Lower lobe of right lung (tissue), 2 donors: ENCODE measurements around the gene ANKRD30A. TPM values are rescaled to one million over a fixed set of nuclear protein-coding genes. Genes with fewer than 3 reads are reported as not detected.
"Not testable (repeated sequence)": the region's sequence is repeated elsewhere in the genome, so short reads cannot be mapped to it uniquely, and the experiment has no call there.

Experiments
- ATAC-seq, 2 donors: fragments of 200-7000 bp; cut with Tn5 transposase; one replicate each; pipeline ENCODE4 v1.9.1; 2020 to 2022; ENCODE audit warnings: mild to moderate bottlenecking in 2 of 2, moderate library complexity in 2 of 2
- DNase-seq: peaks from one replicate; pipeline ENCODE4 v3.0.0-alpha.2; 2020
- H3K27ac ChIP-seq: fragments of 200-600 bp; one replicate; pipeline ENCODE4 v1.8.0; 2022
- H3K27me3 ChIP-seq: fragments of 200-600 bp; one replicate; pipeline ENCODE4 v1.8.0; 2022; ENCODE audit warnings: low read depth
- H3K36me3 ChIP-seq: fragments of 200-600 bp; one replicate; pipeline ENCODE4 v1.8.0; 2022; ENCODE audit warnings: mild to moderate bottlenecking
- H3K4me1 ChIP-seq: fragments of 200-600 bp; one replicate; pipeline ENCODE4 v1.8.0; 2022
- H3K4me3 ChIP-seq: fragments of 200-600 bp; one replicate; pipeline ENCODE4 v1.8.0; 2022; ENCODE audit warnings: mild to moderate bottlenecking
- H3K9me3 ChIP-seq: fragments of 200-600 bp; one replicate; pipeline ENCODE4 v1.8.0; 2022
- CTCF ChIP-seq: fragments of 200-600 bp; IDR thresholded peaks from one replicate; pipeline ENCODE4 v1.8.0; 2022; ENCODE audit warnings: antibody characterized with exemption, mild to moderate bottlenecking
- intact Hi-C: fragments of 100-400 bp; cut with DNase I; formaldehyde crosslinking; loops from one replicate; pipeline ENCODE4 v1.11.0; 2022
- total RNA-seq: library from RNA; stranded (reverse); fragmentation: NEBNext Ultra II Directional; extraction: Animal tissue kit (Norgen Biotek cat#: 25700); gene quantifications from one replicate; pipeline ENCODE4 v1.2.1, GENCODE V29; 2021
- donor health status: DM: no; HTN: yes; CAD: no; lungs with severe emphysema.

Gene ANKRD30A
- total RNA-seq, 1 donor from 2014 or later: not detected

- Histone ChIP-seq H3K4me3 (no peak overlapping the region), H3K9me3 (no peaks in the 10 kb centered on the region), H3K27ac (no peak overlapping the region), H3K27me3 (no peaks in the 10 kb centered on the region), H3K36me3 (no peaks in the 10 kb centered on the region), H3K4me1 (no peaks in the 10 kb centered on the region)
- ATAC-seq: no peak
- intact Hi-C loops: no loop called here
- no peak for DNase-seq
- TF ChIP-seq CTCF: no peak
Measured at GRCh38 chr10:37125921-37126320, 523 bp downstream of the ANKRD30A start.

- intact Hi-C loops: no loop called here
- Histone ChIP-seq H3K4me1 (no peaks in the 10 kb centered on the region), H3K27me3 (no peaks in the 10 kb centered on the region), H3K27ac (no peak overlapping the region), H3K36me3 (no peaks in the 10 kb centered on the region), H3K4me3 (no peak overlapping the region), H3K9me3 (no peaks in the 10 kb centered on the region)
- ATAC-seq (peak; percentile 17 to 54), DNase-seq (no peak)
- TF ChIP-seq CTCF: no peak
Measured at GRCh38 chr10:37146443-37146842, 21.0 kb downstream of the ANKRD30A start.

- H3K4me1 ChIP-seq, H3K9me3 ChIP-seq, H3K27ac ChIP-seq, H3K27me3 ChIP-seq, H3K4me3 ChIP-seq, intact Hi-C loops, ATAC-seq, H3K36me3 ChIP-seq, DNase-seq: not testable (repeated sequence)
Measured at GRCh38 chr10:37162430-37162829, 37.0 kb downstream of the ANKRD30A start.

- DNase-seq, ATAC-seq, H3K27me3 ChIP-seq, H3K36me3 ChIP-seq, H3K4me3 ChIP-seq, intact Hi-C loops, H3K27ac ChIP-seq, H3K9me3 ChIP-seq, H3K4me1 ChIP-seq: not testable (repeated sequence)
Measured at GRCh38 chr10:37171945-37172344, 46.5 kb downstream of the ANKRD30A start.

GRCh38 chr10:37178296-37178695 lies 52.9 kb downstream of the ANKRD30A start:
- intact Hi-C loops, ATAC-seq, H3K9me3 ChIP-seq, H3K27me3 ChIP-seq, H3K27ac ChIP-seq, H3K36me3 ChIP-seq, H3K4me1 ChIP-seq, H3K4me3 ChIP-seq, DNase-seq: not testable (repeated sequence)

GRCh38 chr10:37182719-37183118 lies 57.3 kb downstream of the ANKRD30A start:
- DNase-seq, H3K4me1 ChIP-seq, H3K36me3 ChIP-seq, intact Hi-C loops, H3K27ac ChIP-seq, H3K27me3 ChIP-seq, H3K4me3 ChIP-seq, H3K9me3 ChIP-seq: not testable (repeated sequence)
- peak in 1 of 2 donors; percentile 19 for ATAC-seq

GRCh38 chr10:37206132-37206531 lies 80.7 kb downstream of the ANKRD30A start:
- no peaks in the 10 kb centered on the region for H3K4me1 ChIP-seq
- no peak overlapping the region for H3K27ac ChIP-seq
- no peaks in the 10 kb centered on the region for H3K36me3 ChIP-seq
- DNase-seq (no peak), ATAC-seq (no peak)
- no peaks in the 10 kb centered on the region for H3K27me3 ChIP-seq
- no peaks in the 10 kb centered on the region for H3K9me3 ChIP-seq
- no peak overlapping the region for H3K4me3 ChIP-seq
- intact Hi-C loops: no loop called here
- no peak for TF ChIP-seq CTCF

GRCh38 chr10:37220866-37221265 lies 95.5 kb downstream of the ANKRD30A start:
- H3K4me3 ChIP-seq: no peak overlapping the region
- no peaks in the 10 kb centered on the region for H3K4me1 ChIP-seq
- no peaks in the 10 kb centered on the region for H3K36me3 ChIP-seq
- H3K27ac ChIP-seq: no peak overlapping the region
- no peaks in the 10 kb centered on the region for H3K27me3 ChIP-seq
- intact Hi-C loops: no loop called here
- ATAC-seq (no peak), DNase-seq (no peak)
- no peaks in the 10 kb centered on the region for H3K9me3 ChIP-seq
- no peak for TF ChIP-seq CTCF
